SK-MEL-5 (cell line): ENCODE measurements around the gene FNBP1. TPM values are rescaled to one million over a fixed set of nuclear protein-coding genes. Genes with fewer than 3 reads are reported as not detected.
"Not testable (repeated sequence)": the region's sequence is repeated elsewhere in the genome, so short reads cannot be mapped to it uniquely, and the experiment has no call there.

ENCODE experiments used
- DNase-seq: peaks from one replicate; pipeline ENCODE4 v3.0.0-alpha.2; 2016; ENCODE audit warnings: low read depth, low spot score
- in situ Hi-C: cut with HindIII; loops from 2 replicates; pipeline ENCODE4 v1.10.0; 2016; ENCODE audit warnings: low sequenced_read_pairs, high pct_unique_total_duplicates, low pct_unique_long_range_greater_than_20kb
- total RNA-seq: library from RNA; depleted of rRNA; stranded (reverse); fragments of >200 nt; shearing (Covaris generic); gene quantifications from 2 replicates; pipeline ENCODE4 v1.2.3, GENCODE V29; 2014

FNBP1 gene
- total RNA-seq, 1 experiment from 2014 or later = 18.6 TPM

GRCh38 chr9:130008538-130008937, 34.5 kb downstream of the FNBP1 start:
- no peak for DNase-seq
- in situ Hi-C loops = no loop called here

GRCh38 chr9:130006952-130007351, 36.0 kb downstream of the FNBP1 start:
- DNase-seq, in situ Hi-C loops: not testable (repeated sequence)

- in situ Hi-C loops = no loop called here
- no peak for DNase-seq
These were observed 38.9 kb downstream of the FNBP1 start for GRCh38 chr9:130003943-130004552.

DNA sequence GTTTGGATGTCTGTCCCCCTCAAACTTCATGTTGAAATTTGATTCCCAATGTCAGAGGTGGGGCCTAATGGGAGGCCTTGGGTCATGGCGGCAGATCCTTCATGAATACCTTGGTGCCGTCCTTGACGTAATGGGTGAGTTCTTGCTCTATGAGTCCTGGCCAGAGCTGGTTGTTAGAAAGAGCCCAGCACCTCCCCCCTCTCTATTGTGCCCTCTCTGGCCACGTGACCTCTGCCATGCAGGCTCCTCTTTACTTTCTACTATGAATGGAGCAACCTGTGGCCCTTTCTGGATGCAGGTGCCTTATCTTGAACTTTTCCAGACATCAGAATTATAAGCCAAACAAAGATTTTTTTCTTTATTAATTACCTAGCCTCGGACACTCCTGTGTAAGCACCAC, 40.7 kb downstream of the FNBP1 start:
- in situ Hi-C loops = no loop called here
- no peak for DNase-seq

GRCh38 chr9:130001190-130001589, 41.8 kb downstream of the FNBP1 start:
- DNase-seq = no peak
- in situ Hi-C loops = no loop called here

- in situ Hi-C loops = no loop called here
- no peak for DNase-seq
These were observed 43.9 kb downstream of the FNBP1 start for GRCh38 chr9:129999141-129999510.

DNA sequence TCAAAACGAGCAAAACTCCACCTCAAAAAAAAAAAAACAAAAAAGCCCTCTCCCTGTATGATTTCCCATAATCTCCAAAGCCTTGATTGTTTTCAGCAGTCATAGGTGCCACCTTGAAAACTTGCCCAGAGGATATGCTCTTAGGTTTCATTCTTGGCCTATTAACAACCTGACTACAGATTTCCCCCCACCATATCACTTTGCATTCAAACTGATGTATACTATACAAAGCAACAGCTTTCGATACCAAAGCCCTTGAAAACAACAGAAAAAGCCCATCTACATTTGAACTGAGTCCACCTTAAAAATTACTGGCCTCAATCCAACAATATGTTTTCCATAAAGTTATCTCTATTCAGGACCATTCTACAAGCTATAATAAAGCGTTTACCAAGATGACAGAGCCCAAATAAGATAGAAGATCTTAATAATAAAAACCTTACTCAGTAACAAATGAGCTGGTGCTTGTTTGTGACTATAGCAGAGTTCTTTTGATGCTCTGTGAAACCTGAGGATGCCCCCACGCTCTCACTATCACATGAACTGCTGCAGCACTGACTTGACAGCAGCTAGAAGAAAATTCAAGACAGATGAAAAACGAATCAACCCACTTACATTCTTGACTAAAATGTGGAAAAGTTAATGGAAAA, 44.4 kb downstream of the FNBP1 start:
- in situ Hi-C loops = no loop called here
- no peak for DNase-seq

GRCh38 chr9:129997706-129998105, 45.3 kb downstream of the FNBP1 start:
- in situ Hi-C loops, DNase-seq: not testable (repeated sequence)

DNA sequence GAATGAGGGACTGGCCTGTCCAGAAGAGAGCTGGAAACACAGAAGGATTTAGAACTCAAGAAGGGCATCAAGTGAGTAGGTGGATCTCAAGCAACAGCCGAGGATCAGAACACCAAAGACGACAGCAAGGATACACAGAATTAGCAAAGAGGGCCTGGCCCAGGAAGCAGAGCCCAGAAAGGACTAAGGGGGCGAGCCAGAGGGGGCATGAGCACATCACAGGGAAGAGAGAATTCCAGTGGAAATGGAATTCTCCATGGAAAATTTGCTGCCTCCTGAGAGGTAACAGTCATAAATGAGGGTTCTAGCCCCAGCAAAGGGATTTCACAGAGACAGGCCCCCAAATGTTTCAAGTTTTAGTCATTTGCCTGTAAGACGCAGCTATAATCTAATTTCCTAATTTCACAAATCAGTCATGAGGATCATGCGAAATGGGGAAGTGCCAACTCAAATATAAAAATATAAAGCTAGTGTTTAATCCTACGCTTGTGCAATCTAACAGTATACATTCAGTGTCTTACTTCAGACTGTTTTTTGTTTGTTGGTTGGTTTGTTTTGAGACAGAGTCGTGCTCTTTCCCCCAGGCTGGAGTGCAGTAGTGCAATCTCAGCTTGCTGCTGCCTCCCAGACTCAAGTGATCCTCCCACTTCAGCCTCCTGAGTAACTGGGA, 46.7 kb downstream of the FNBP1 start:
- in situ Hi-C loops = no loop called here
- no peak for DNase-seq

GRCh38 chr9:129995409-129996160, 47.4 kb downstream of the FNBP1 start:
- in situ Hi-C loops = no loop called here
- DNase-seq = no peak

GRCh38 chr9:129994882-129995281, 48.1 kb downstream of the FNBP1 start:
- DNase-seq = no peak
- in situ Hi-C loops = no loop called here

- in situ Hi-C loops, DNase-seq: not testable (repeated sequence)
These were observed 51.9 kb downstream of the FNBP1 start for GRCh38 chr9:129991139-129991538.

DNA sequence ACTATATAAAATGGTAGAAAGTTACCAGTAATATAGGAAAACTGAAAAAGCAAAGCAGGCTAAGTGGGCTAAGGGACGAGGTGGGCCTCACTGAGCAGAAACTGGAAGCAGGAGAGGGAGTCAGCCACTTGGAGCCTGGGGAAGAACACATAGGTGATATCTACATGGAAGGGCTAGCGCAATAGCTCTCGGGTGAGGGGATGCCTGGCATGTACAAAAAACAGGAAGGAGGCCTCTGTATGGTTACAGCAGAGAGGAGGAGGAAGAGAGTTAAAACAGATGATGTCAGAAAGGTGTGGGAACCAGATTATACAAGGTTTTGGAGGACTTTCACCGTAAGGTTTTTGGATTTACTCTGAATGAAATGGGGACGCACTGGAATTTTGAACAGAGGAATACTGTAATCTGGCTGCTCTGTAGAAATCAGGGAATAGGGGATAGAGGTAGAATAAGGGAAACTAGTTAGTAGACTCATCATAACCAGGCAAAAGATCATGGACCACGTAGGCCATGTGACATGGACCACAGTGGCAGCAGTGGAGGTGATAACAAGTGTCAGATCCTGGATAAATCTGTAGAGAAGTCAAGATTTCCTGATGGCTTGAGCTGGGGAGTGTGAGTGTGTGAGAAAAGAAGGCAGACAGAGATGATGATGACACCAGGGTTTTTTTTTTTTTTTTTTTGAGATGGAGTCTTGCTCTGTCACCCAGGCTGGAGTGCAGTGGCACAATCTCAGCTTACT, 52.5 kb downstream of the FNBP1 start:
- in situ Hi-C loops = no loop called here
- no peak for DNase-seq

- no peak for DNase-seq
- in situ Hi-C loops = no loop called here
These were observed 53.2 kb downstream of the FNBP1 start for GRCh38 chr9:129989740-129990139.

DNA sequence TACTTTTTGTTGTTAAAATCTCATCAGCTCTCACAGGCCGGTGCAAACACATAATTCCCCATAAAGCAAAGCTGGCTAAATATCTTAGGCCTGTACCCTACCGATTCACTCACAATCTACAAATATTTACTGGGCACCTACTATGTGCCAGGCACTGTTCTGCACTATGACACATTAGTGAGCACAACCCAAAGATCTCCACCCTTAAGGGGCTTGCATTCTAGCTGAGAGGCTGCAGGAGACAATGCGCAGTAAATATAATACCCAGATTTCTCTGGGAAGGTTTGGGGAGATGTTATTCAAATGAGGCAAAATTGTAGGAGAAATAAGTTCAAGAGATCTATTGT, 53.7 kb downstream of the FNBP1 start:
- in situ Hi-C loops = no loop called here
- DNase-seq = no peak

GRCh38 chr9:129988607-129989361, 54.2 kb downstream of the FNBP1 start:
- no peak for DNase-seq
- in situ Hi-C loops = no loop called here

DNA sequence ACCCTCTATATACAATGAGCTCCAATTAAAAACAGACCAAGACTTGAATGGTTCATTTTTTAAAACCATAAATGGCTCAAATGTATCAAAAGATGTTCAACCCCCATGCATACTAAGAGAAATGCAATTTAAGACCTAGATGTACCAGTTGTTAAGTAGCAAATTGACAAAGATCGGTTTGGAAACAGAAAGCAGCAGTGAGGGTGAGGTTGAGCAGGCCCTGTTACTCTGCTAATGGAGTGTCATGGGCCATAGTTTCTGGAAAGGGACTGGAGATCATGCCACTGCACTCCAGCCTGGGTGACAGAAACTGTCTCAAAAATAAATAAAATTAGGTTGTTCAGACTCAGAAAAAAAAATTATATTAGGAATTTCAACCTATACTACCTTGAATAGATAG, 55.0 kb downstream of the FNBP1 start:
- in situ Hi-C loops = no loop called here
- no peak for DNase-seq
